T-helper 1 cell treated with Interleukin-12 subunit alpha and Interleukin-12 subunit beta and Interleukin-4 antibody, amounts not matched to agents 30 μg/mL and 1 μg/mL, for 36 hours (primary cell): ENCODE data around the gene SPATS2.

Source experiments
- H3K27ac Mint-ChIP-seq: one replicate; pipeline ENCODE4 v1.8.0; 2021; ENCODE audit warnings: mild to moderate bottlenecking, mixed read lengths
- H3K27me3 Mint-ChIP-seq: one replicate; pipeline ENCODE4 v1.8.0; 2021; ENCODE audit warnings: low read depth, mixed read lengths
- H3K36me3 Mint-ChIP-seq: one replicate; pipeline ENCODE4 v1.8.0; 2021; ENCODE audit warnings: low read depth, mixed read lengths
- H3K4me1 Mint-ChIP-seq: one replicate; pipeline ENCODE4 v1.8.0; 2021; ENCODE audit warnings: low read depth, mixed read lengths
- H3K4me3 Mint-ChIP-seq: one replicate; pipeline ENCODE4 v1.8.0; 2021; ENCODE audit warnings: mild to moderate bottlenecking, moderate library complexity, mixed read lengths
- H3K9me3 Mint-ChIP-seq: one replicate; pipeline ENCODE4 v1.8.0; 2021; ENCODE audit warnings: mixed read lengths

SPATS2 gene

GRCh38 chr12:49342066-49342913, 25.0 kb upstream of the SPATS2 start:
- peaks cover 93% of the 10 kb centered on the region for H3K27me3 Mint-ChIP-seq
- peaks cover 2% of the 10 kb centered on the region for H3K36me3 Mint-ChIP-seq
- no peaks in the 10 kb centered on the region for H3K9me3 Mint-ChIP-seq
- no peak overlapping the region for H3K27ac Mint-ChIP-seq
- H3K4me1 Mint-ChIP-seq = peaks cover 24% of the 10 kb centered on the region
- peak overlapping the region; percentile 53 for H3K4me3 Mint-ChIP-seq

GRCh38 chr12:49342914-49343731, 24.1 kb upstream of the SPATS2 start:
- Mint-ChIP-seq H3K9me3 (no peaks in the 10 kb centered on the region), H3K4me3 (peak overlapping the region; percentile 53), H3K36me3 (peaks cover 2% of the 10 kb centered on the region), H3K27ac (no peak overlapping the region), H3K27me3 (peaks cover 90% of the 10 kb centered on the region), H3K4me1 (peaks cover 20% of the 10 kb centered on the region)

- no peak overlapping the region for H3K27ac Mint-ChIP-seq
- peaks cover 20% of the 10 kb centered on the region for H3K4me1 Mint-ChIP-seq
- peaks cover 2% of the 10 kb centered on the region for H3K36me3 Mint-ChIP-seq
- no peak overlapping the region for H3K4me3 Mint-ChIP-seq
- H3K9me3 Mint-ChIP-seq = no peaks in the 10 kb centered on the region
- peaks cover 87% of the 10 kb centered on the region for H3K27me3 Mint-ChIP-seq
Measured at GRCh38 chr12:49344486-49345050, 22.7 kb upstream of the SPATS2 start.

GRCh38 chr12:49345051-49345824, 22.0 kb upstream of the SPATS2 start:
- peaks cover 81% of the 10 kb centered on the region for H3K27me3 Mint-ChIP-seq
- H3K4me1 Mint-ChIP-seq = peaks cover 20% of the 10 kb centered on the region
- no peak overlapping the region for H3K4me3 Mint-ChIP-seq
- peaks cover 2% of the 10 kb centered on the region for H3K36me3 Mint-ChIP-seq
- no peak overlapping the region for H3K27ac Mint-ChIP-seq
- H3K9me3 Mint-ChIP-seq = no peaks in the 10 kb centered on the region

- Mint-ChIP-seq H3K4me3 (peak overlapping the region; percentile 81), H3K36me3 (peaks cover 2% of the 10 kb centered on the region), H3K9me3 (no peaks in the 10 kb centered on the region), H3K27ac (no peak overlapping the region), H3K27me3 (peaks cover 78% of the 10 kb centered on the region), H3K4me1 (peaks cover 17% of the 10 kb centered on the region)
Measured at GRCh38 chr12:49345825-49346658, 21.2 kb upstream of the SPATS2 start.

GRCh38 chr12:49346659-49347310, 20.5 kb upstream of the SPATS2 start, which contains the start of gene DNAJC22:
Gene DNAJC22, plus strand, starts transcription at chr12:49346888. Its CDS starts 1,985 bp downstream, at chr12:49348873.
- peaks cover 2% of the 10 kb centered on the region for H3K36me3 Mint-ChIP-seq
- H3K4me1 Mint-ChIP-seq = peaks cover 17% of the 10 kb centered on the region
- peak within 1 kb of the TSS; percentile 81 for H3K4me3 Mint-ChIP-seq
- H3K27me3 Mint-ChIP-seq = peaks cover 76% of the 10 kb centered on the region
- H3K9me3 Mint-ChIP-seq = no peaks in the 10 kb centered on the region
- H3K27ac Mint-ChIP-seq = peak within 1 kb of the TSS; percentile 49

- Mint-ChIP-seq H3K27ac (no peak overlapping the region), H3K4me1 (peaks cover 17% of the 10 kb centered on the region), H3K27me3 (peaks cover 77% of the 10 kb centered on the region), H3K9me3 (no peaks in the 10 kb centered on the region), H3K4me3 (peak overlapping the region; percentile 81), H3K36me3 (peaks cover 2% of the 10 kb centered on the region)
Measured at GRCh38 chr12:49347311-49348193, 19.7 kb upstream of the SPATS2 start.

- Mint-ChIP-seq H3K4me3 (no peak overlapping the region), H3K4me1 (peaks cover 10% of the 10 kb centered on the region), H3K36me3 (peaks cover 2% of the 10 kb centered on the region), H3K9me3 (no peaks in the 10 kb centered on the region), H3K27me3 (peaks cover 74% of the 10 kb centered on the region), H3K27ac (no peak overlapping the region)
Measured at GRCh38 chr12:49348781-49349180, 18.5 kb upstream of the SPATS2 start.

- no peak overlapping the region for H3K27ac Mint-ChIP-seq
- peaks cover 10% of the 10 kb centered on the region for H3K4me1 Mint-ChIP-seq
- H3K9me3 Mint-ChIP-seq = no peaks in the 10 kb centered on the region
- H3K27me3 Mint-ChIP-seq = peaks cover 71% of the 10 kb centered on the region
- no peak overlapping the region for H3K4me3 Mint-ChIP-seq
- H3K36me3 Mint-ChIP-seq = peaks cover 2% of the 10 kb centered on the region
Measured at GRCh38 chr12:49349266-49349665, 18.0 kb upstream of the SPATS2 start.

GRCh38 chr12:49352351-49352750, 14.9 kb upstream of the SPATS2 start:
- no peak overlapping the region for H3K27ac Mint-ChIP-seq
- peaks cover under 1% of the 10 kb centered on the region for H3K4me1 Mint-ChIP-seq
- H3K27me3 Mint-ChIP-seq = peaks cover 61% of the 10 kb centered on the region
- H3K36me3 Mint-ChIP-seq = no peaks in the 10 kb centered on the region
- no peak overlapping the region for H3K4me3 Mint-ChIP-seq
- H3K9me3 Mint-ChIP-seq = no peaks in the 10 kb centered on the region

- H3K27ac Mint-ChIP-seq = no peak overlapping the region
- H3K4me1 Mint-ChIP-seq = peaks cover 3% of the 10 kb centered on the region
- H3K27me3 Mint-ChIP-seq = peaks cover 53% of the 10 kb centered on the region
- no peak overlapping the region for H3K4me3 Mint-ChIP-seq
- no peaks in the 10 kb centered on the region for H3K36me3 Mint-ChIP-seq
- H3K9me3 Mint-ChIP-seq = no peaks in the 10 kb centered on the region
Measured at GRCh38 chr12:49355913-49356312, 11.3 kb upstream of the SPATS2 start.

- H3K9me3 Mint-ChIP-seq = no peaks in the 10 kb centered on the region
- no peak overlapping the region for H3K4me3 Mint-ChIP-seq
- no peaks in the 10 kb centered on the region for H3K36me3 Mint-ChIP-seq
- H3K27ac Mint-ChIP-seq = no peak overlapping the region
- H3K4me1 Mint-ChIP-seq = peaks cover 3% of the 10 kb centered on the region
- peaks cover 43% of the 10 kb centered on the region for H3K27me3 Mint-ChIP-seq
Measured at GRCh38 chr12:49357103-49357678, 10.1 kb upstream of the SPATS2 start.
